Embryonic facial prominence (tissue), 1 donor: Measurements from ENCODE around the gene ARSG.
"Not testable (repeated sequence)": the region's sequence is repeated elsewhere in the genome, so short reads cannot be mapped to it uniquely, and the experiment has no call there.

Experiments
- DNase-seq: peaks from one replicate; pipeline ENCODE4 v3.0.0-alpha.2; 2016; ENCODE audit errors: extremely low spot score

The ARSG gene

GRCh38 chr17:68305142-68305541 is 13.8 kb downstream of the ARSG start:
- DNase-seq: no peak

- DNase-seq: no peak
Measured at GRCh38 chr17:68306819-68307218, 15.5 kb downstream of the ARSG start.

GRCh38 chr17:68307443-68307842 is 16.1 kb downstream of the ARSG start:
- DNase-seq: no peak

- DNase-seq: not testable (repeated sequence)
Measured at GRCh38 chr17:68308486-68308885, 17.2 kb downstream of the ARSG start.

GRCh38 chr17:68309066-68309670 is 17.9 kb downstream of the ARSG start:
- not testable (repeated sequence) for DNase-seq

- DNase-seq: no peak
Measured at GRCh38 chr17:68310152-68310551, 18.9 kb downstream of the ARSG start.

GRCh38 chr17:68314916-68315535 is 23.7 kb downstream of the ARSG start:
- no peak for DNase-seq

GRCh38 chr17:68315930-68316329 is 24.6 kb downstream of the ARSG start:
- DNase-seq: no peak

GRCh38 chr17:68317458-68317857 is 26.2 kb downstream of the ARSG start:
- DNase-seq: no peak

GRCh38 chr17:68318103-68318991 is 27.1 kb downstream of the ARSG start:
- no peak for DNase-seq

- DNase-seq: no peak
Measured at GRCh38 chr17:68319410-68320162, 28.3 kb downstream of the ARSG start.

- DNase-seq: no peak
Measured at GRCh38 chr17:68320311-68320865, 29.1 kb downstream of the ARSG start.

GRCh38 chr17:68320943-68321555 is 29.8 kb downstream of the ARSG start:
- no peak for DNase-seq

- no peak for DNase-seq
Measured at GRCh38 chr17:68321556-68321954, 30.3 kb downstream of the ARSG start.

GRCh38 chr17:68322630-68323029 is 31.3 kb downstream of the ARSG start:
- DNase-seq: no peak

- DNase-seq: no peak
Measured at GRCh38 chr17:68324114-68324513, 32.8 kb downstream of the ARSG start.

GRCh38 chr17:68324654-68325336 is 33.5 kb downstream of the ARSG start:
- DNase-seq: no peak

- DNase-seq: no peak
Measured at GRCh38 chr17:68325961-68326360, 34.7 kb downstream of the ARSG start.

GRCh38 chr17:68326681-68327080 is 35.4 kb downstream of the ARSG start:
- DNase-seq: no peak

- DNase-seq: no peak
Measured at GRCh38 chr17:68327823-68328557, 36.7 kb downstream of the ARSG start.
